Measurements from ENCODE around the gene OR2M2. TPM values are rescaled to one million over a fixed set of nuclear protein-coding genes. Genes with fewer than 3 reads are reported as not detected.

Gene OR2M2
- total and polyA plus RNA-seq, 2 of the 8 experiments (the other 6 are each of a cell fraction or from before 2014, with no cell fraction given): not detected

DNA sequence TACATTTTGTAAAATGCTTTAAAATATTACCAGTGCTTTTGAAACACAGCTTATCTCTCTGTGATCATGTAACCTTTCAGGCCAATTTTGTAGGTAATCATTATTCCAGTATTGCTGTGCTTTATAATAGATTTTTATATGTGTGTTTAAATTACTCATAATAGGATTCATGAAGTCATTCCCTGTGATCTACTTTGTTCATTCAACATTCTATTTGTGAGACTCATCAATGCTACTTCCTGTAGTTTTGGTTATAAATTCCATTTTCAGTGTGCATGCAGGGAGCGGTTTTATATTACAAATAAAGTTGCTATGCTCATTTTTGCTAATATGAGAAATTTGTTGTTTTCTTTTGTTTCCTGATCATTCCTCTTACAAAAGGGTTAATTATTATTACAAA, 33.8 kb upstream of the OR2M2 start (continued):
- TF ChIP-seq, protein P1, sequence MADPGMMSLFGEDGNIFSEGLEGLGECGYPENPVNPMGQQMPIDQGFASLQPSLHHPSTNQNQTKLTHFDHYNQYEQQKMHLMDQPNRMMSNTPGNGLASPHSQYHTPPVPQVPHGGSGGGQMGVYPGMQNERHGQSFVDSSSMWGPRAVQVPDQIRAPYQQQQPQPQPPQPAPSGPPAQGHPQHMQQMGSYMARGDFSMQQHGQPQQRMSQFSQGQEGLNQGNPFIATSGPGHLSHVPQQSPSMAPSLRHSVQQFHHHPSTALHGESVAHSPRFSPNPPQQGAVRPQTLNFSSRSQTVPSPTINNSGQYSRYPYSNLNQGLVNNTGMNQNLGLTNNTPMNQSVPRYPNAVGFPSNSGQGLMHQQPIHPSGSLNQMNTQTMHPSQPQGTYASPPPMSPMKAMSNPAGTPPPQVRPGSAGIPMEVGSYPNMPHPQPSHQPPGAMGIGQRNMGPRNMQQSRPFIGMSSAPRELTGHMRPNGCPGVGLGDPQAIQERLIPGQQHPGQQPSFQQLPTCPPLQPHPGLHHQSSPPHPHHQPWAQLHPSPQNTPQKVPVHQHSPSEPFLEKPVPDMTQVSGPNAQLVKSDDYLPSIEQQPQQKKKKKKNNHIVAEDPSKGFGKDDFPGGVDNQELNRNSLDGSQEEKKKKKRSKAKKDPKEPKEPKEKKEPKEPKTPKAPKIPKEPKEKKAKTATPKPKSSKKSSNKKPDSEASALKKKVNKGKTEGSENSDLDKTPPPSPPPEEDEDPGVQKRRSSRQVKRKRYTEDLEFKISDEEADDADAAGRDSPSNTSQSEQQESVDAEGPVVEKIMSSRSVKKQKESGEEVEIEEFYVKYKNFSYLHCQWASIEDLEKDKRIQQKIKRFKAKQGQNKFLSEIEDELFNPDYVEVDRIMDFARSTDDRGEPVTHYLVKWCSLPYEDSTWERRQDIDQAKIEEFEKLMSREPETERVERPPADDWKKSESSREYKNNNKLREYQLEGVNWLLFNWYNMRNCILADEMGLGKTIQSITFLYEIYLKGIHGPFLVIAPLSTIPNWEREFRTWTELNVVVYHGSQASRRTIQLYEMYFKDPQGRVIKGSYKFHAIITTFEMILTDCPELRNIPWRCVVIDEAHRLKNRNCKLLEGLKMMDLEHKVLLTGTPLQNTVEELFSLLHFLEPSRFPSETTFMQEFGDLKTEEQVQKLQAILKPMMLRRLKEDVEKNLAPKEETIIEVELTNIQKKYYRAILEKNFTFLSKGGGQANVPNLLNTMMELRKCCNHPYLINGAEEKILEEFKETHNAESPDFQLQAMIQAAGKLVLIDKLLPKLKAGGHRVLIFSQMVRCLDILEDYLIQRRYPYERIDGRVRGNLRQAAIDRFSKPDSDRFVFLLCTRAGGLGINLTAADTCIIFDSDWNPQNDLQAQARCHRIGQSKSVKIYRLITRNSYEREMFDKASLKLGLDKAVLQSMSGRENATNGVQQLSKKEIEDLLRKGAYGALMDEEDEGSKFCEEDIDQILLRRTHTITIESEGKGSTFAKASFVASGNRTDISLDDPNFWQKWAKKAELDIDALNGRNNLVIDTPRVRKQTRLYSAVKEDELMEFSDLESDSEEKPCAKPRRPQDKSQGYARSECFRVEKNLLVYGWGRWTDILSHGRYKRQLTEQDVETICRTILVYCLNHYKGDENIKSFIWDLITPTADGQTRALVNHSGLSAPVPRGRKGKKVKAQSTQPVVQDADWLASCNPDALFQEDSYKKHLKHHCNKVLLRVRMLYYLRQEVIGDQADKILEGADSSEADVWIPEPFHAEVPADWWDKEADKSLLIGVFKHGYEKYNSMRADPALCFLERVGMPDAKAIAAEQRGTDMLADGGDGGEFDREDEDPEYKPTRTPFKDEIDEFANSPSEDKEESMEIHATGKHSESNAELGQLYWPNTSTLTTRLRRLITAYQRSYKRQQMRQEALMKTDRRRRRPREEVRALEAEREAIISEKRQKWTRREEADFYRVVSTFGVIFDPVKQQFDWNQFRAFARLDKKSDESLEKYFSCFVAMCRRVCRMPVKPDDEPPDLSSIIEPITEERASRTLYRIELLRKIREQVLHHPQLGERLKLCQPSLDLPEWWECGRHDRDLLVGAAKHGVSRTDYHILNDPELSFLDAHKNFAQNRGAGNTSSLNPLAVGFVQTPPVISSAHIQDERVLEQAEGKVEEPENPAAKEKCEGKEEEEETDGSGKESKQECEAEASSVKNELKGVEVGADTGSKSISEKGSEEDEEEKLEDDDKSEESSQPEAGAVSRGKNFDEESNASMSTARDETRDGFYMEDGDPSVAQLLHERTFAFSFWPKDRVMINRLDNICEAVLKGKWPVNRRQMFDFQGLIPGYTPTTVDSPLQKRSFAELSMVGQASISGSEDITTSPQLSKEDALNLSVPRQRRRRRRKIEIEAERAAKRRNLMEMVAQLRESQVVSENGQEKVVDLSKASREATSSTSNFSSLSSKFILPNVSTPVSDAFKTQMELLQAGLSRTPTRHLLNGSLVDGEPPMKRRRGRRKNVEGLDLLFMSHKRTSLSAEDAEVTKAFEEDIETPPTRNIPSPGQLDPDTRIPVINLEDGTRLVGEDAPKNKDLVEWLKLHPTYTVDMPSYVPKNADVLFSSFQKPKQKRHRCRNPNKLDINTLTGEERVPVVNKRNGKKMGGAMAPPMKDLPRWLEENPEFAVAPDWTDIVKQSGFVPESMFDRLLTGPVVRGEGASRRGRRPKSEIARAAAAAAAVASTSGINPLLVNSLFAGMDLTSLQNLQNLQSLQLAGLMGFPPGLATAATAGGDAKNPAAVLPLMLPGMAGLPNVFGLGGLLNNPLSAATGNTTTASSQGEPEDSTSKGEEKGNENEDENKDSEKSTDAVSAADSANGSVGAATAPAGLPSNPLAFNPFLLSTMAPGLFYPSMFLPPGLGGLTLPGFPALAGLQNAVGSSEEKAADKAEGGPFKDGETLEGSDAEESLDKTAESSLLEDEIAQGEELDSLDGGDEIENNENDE (IDR thresholded peaks at IDR 0.05; ENCODE audit: insufficient replicate concordance, low read length): no peak
- TF ChIP-seq NRF1 (IDR thresholded peaks at IDR 0.05; ENCODE audit: low read depth, low read length): no peak
- TF ChIP-seq SIRT6 (IDR thresholded peaks at IDR 0.05; ENCODE audit: low read length): no peak
- no peak for TF ChIP-seq EP300 (IDR thresholded peaks at IDR 0.05; ENCODE audit: borderline replicate concordance in 1 of 2, low read depth in 2 of 2, low read length in 2 of 2)
- no peak for TF ChIP-seq RFX5 (IDR thresholded peaks at IDR 0.05; ENCODE audit: borderline replicate concordance, low read depth, low read length)
- TF ChIP-seq SRF (IDR thresholded peaks at IDR 0.05; ENCODE audit: low read depth, low read length): no peak
- no peak for TF ChIP-seq FOSL1 (IDR thresholded peaks at IDR 0.05; ENCODE audit: insufficient read depth, low read depth, low read length)
